Measurements from ENCODE around the gene CHRNA9.

- TF ChIP-seq CTCF (IDR thresholded peaks at IDR 0.05; ENCODE audit: insufficient read depth, low read depth, low read length), result no peak
- no peak for TF ChIP-seq EZH2 (IDR thresholded peaks at IDR 0.05; ENCODE audit: insufficient read depth, low read length)
These were observed 3.9 kb upstream of the CHRNA9 start for GRCh38 chr4:40331101-40331745.

Data from astrocyte (in vitro differentiated cells and primary cell).